H54 (cell line): ENCODE measurements around the gene NECAB2.

ENCODE experiments used
- DNase-seq: peaks from one replicate; pipeline ENCODE4 v3.0.0; 2011; ENCODE audit warnings: low spot score, mixed read lengths; ENCODE audit not compliant: insufficient read length
- FAIRE-seq: peaks from 3 replicates; lab custom pipeline; 2011; peaks lifted over from hg19 to GRCh38; lab: Jason Lieb, UNC
- POLR2A ChIP-seq: IDR thresholded peaks from 2 replicates; pipeline ENCODE4 v1.6.1; 2011; ENCODE audit warnings: low read depth, mild to moderate bottlenecking, low read length

NECAB2 gene

GRCh38 chr16:83952940-83953795, 14.9 kb upstream of the NECAB2 start, which contains the start of gene OSGIN1:
Gene OSGIN1, plus strand, starts transcription at chr16:83953240. Its CDS starts 4,432 bp downstream, at chr16:83957672.
- TF ChIP-seq POLR2A = peak; percentile 89
- FAIRE-seq (no peak), DNase-seq (peak; percentile 94)

DNA sequence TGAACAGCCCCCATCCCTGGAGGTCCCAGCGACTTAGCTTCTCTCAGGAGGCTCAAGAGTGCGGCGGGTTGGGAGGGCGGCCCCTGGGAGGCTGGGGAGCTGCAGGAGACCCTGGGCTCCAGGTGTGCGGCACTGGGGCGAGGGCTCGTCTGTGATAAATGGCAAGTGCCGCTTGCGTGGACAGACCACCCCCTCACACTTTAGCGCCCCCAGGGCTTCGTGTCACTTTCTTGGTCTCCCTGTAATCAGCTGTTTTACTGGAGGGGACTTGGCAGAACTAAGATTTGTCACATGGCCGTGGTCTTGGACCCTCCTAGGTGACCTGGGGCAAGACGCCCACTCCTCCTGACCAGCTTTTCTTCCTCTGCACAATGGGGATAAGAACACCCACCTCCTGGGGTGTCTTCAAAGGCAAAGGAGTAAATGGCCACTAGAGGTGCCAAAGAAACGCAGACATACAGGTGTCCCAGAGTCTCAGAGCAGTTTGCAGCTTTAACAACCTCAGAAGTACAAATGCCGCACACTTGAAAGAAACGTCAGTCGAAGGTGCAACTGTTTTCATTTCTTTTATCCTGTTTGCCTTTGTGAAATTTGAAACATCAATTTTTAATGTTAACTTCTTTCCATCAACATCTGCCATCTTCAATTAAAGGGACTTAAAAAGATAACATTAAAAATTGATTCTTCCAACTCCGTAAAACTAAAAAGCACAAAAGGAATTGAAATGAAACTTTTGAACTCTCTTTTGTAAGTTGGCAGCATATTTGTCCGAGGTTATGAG, 14.1 kb upstream of the NECAB2 start:
- FAIRE-seq (no peak), DNase-seq (no peak)
- no peak for TF ChIP-seq POLR2A

- FAIRE-seq (no peak), DNase-seq (peak; percentile 63)
- TF ChIP-seq POLR2A = 0 out of 2 replicates have a peak, but pooled peaks have one; percentile 25
These were observed 13.4 kb upstream of the NECAB2 start for GRCh38 chr16:83954577-83955016.

GRCh38 chr16:83955218-83956130, 12.6 kb upstream of the NECAB2 start:
- FAIRE-seq (no peak), DNase-seq (no peak)
- TF ChIP-seq POLR2A = no peak

DNA sequence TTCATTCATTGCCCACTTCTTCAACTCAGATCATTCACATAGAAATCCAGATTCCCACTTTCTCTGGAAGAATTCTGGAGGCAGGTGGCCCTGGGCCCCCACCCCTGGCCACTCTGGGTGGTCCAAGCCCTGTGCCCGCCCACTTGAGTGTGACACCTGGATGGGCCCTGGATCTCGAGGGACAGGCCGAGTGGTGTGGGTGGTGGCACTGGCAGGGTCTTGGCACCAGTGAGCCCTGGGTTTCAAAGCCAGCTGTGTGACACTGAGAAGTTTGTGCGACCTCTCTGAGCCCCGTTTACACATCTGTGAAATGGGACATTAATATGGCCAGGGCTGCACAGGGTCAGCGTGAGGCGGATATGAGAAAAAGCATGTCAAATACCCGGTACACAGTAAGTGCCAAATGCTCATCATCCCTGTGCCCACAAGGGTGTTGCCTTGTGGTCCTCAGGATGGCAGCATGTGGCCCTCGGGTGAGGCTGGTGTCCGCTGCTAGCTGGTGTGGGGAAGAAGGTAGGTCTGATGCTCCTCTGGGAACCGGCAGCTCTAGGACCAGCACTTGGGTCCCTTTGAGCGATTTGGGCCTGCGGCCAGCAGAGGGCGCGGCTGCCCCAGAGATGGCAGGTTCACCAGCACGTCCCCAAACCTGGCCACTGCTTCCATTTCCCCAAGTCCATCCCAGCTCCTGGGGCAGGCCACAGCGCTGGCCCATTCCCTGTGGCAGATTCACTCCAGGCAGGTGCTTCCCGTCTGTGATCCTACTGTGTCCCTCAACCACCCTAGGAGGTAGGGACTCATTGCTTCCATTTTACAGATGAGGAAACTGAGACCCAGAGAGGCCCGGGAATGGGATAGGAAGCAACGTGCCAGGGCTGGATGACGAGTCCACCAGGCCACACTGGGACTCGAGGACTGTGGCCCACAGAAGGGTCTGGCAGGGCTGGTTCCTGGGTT, 11.4 kb upstream of the NECAB2 start:
- FAIRE-seq (no peak), DNase-seq (peak; percentile 61)
- no peak for TF ChIP-seq POLR2A

DNA sequence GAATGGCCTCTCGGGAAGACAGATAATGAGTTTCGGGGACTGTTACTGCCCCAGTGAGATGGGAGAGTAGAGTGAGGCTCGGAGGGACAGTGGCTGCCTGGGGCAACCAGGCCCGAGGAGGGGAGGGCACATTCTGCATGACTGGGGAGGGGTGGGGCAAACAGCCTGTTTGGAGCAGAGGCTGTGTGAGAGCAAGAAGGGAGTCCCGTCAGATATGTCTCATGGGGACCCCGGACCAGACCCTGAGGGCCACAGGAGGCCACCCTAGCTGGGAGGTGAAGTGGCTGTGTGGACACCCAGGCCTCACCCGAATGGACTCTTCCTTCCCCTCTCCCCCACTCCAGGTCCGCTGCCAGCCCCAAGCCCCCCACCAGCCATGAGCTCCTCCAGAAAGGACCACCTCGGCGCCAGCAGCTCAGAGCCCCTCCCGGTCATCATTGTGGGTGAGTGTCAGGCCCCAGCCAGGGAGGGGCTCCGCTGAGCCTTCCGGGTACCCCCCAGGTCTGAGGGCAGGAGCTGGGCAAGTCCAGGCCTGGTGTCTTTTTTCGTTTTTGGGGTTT, 10.7 kb upstream of the NECAB2 start:
- DNase-seq (no peak), FAIRE-seq (no peak)
- no peak for TF ChIP-seq POLR2A

DNA sequence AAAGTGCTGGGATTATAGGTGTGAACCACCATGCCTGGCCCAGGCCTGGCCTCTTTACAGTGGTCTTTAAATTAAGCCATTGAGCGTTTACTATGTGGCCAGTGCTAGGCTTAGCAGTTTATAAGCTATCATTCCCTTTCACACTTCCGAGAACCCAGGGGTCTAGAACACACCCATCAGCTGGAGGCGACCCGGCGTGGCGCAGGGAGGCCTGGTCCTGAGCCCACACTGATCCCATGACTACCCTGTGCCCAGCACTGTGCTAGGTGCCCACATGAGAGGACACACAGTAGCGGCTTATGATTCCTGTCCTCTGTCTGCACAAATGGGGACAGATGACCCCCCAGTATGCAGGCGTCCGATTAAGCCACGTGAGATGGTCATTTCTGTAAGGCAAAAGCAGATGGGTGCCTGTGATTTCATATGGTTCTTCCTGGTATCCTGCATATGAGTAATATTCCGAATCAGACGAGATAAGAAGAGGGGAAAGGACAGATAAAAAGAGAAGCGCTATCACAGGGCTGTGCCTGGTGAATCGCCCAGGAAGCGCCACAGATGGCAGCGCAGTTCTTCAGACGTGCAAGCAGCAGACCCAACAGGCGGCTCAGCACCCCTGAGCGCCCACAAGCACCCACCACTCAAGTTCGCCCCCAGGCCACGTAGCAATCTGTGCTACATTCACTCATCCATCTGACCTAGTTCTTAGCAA, 9.8 kb upstream of the NECAB2 start:
- DNase-seq (no peak), FAIRE-seq (no peak)
- TF ChIP-seq POLR2A = no peak

DNA sequence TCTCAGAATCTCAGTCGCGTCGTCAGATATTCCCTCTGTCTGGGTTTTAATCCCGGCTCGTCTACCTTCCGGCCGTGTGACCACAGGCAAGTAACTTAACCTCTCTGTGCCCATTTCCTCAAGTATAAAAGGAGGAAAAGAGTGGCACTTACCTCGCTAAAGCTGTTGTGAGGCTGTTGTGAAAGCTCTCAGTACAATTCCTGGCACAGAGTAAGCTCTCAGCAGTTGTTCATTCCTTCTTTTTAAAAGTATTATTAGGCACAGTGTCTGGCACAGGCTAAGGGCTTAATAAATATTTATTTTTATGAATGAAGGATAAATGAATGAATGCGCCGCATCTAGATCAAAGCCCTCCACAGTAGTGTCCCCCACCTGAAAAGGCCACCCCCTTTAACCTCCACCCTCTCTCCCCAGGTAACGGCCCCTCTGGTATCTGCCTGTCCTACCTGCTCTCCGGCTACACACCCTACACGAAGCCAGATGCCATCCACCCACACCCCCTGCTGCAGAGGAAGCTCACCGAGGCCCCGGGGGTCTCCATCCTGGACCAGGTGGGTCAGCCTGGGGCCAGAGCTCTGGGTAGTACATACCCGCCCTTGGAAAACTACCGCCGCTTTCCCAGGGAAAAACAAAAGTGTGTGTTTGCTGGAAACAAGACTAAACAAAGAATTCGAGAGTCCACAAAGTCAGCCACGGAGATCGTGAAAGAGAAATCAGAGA, 9.0 kb upstream of the NECAB2 start:
- FAIRE-seq = no peak
- no peak for TF ChIP-seq POLR2A
- no peak for DNase-seq

DNA sequence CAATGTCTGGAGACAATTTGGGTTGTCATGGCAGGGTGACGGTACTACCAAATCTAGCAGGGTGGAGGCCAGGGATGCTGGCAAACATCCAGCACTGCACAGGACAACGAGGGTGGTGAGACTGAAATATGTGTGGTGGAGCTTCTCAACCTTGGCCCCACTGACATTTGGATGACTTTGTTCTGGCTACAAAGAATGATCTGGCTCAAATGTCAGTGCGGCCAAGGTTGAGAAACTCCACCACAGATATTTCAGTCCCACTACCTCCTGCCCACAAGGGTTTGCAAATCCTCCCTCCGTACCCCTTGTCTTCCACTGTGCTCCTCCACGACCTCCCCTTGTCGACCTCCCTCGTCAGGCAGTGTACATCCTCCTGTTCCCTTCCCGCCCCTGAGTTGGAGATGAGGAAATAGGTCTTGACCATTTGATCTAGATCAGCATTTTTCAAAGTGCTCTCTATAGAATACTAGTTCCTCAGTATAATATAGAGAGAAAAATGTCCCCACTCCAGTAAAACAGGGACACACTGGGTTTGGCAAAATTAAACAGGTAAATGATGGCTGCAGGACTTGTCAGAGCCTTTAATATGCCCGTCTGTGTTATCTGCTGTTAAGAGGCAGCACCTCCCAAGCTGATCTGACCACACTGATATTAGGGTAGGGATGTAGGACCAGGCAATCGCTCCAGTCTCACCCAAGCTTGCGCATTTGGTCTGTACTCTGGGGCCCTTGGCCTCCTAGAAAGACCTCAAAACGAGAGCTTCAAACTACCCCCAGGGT, 8.2 kb upstream of the NECAB2 start:
- TF ChIP-seq POLR2A = no peak
- no peak for FAIRE-seq
- DNase-seq = no peak
